MM.1S (cell line): Measurements from ENCODE around the gene DYNC2H1.

Experiments
- DNase-seq: peaks from one replicate; pipeline ENCODE4 v3.0.0-alpha.2; 2015
- H2AFZ ChIP-seq: fragments of 300-600 bp; sonication (generic); 2 replicates; pipeline ENCODE4 v1.6.0; 2016; ENCODE audit warnings: antibody characterized with exemption, low read length
- H3F3A ChIP-seq: fragments of 300-600 bp; sonication (generic); 2 replicates; pipeline ENCODE4 v1.6.1; 2016; ENCODE audit warnings: mild to moderate bottlenecking, antibody characterized with exemption, low read length, moderate library complexity, mixed read lengths; ENCODE audit not compliant: insufficient read depth
- H3K27ac ChIP-seq: fragments of 300-600 bp; sonication (generic); 2 replicates; pipeline ENCODE4 v1.5.1; 2016; ENCODE audit warnings: mild to moderate bottlenecking, low read length
- H3K27me3 ChIP-seq: fragments of 300-600 bp; sonication (generic); replicated peaks from 2 replicates; pipeline ENCODE4 v1.6.0; 2016; ENCODE audit warnings: low read length; ENCODE audit not compliant: insufficient read depth
- H3K36me3 ChIP-seq: fragments of 300-600 bp; sonication (generic); replicated peaks from 2 replicates; pipeline ENCODE4 v1.6.1; 2016; ENCODE audit warnings: mild to moderate bottlenecking, low read length, mixed read lengths; ENCODE audit not compliant: insufficient read depth
- H3K4me1 ChIP-seq: fragments of 300-600 bp; sonication (generic); 2 replicates; pipeline ENCODE4 v1.6.1; 2016; ENCODE audit warnings: low read length, mixed read lengths
- H3K4me2 ChIP-seq: fragments of 300-600 bp; sonication (generic); 2 replicates; pipeline ENCODE4 v1.6.0; 2016; ENCODE audit warnings: low read depth, low read length
- H3K4me3 ChIP-seq: fragments of 300-600 bp; sonication (generic); 2 replicates; pipeline ENCODE4 v1.5.1; 2016; ENCODE audit warnings: low read length, mixed read lengths
- H3K79me2 ChIP-seq: fragments of 300-600 bp; sonication (generic); 2 replicates; pipeline ENCODE4 v1.6.1; 2016; ENCODE audit warnings: mixed run types, low read length, mixed read lengths
- H3K9ac ChIP-seq: fragments of 300-600 bp; sonication (generic); 2 replicates; pipeline ENCODE4 v1.6.1; 2016; ENCODE audit warnings: low read length, mixed read lengths
- H3K9me2 ChIP-seq: fragments of 300-600 bp; sonication (generic); replicated peaks from 2 replicates; pipeline ENCODE4 v1.6.1; 2016; ENCODE audit warnings: mild to moderate bottlenecking, low read length, mixed read lengths; ENCODE audit not compliant: insufficient read depth
- H3K9me3 ChIP-seq: fragments of 300-600 bp; sonication (generic); replicated peaks from 2 replicates; pipeline ENCODE4 v1.6.1; 2016; ENCODE audit warnings: mild to moderate bottlenecking, low read length, mixed read lengths; ENCODE audit not compliant: insufficient read depth
- H4K20me1 ChIP-seq: fragments of 300-600 bp; sonication (generic); 2 replicates; pipeline ENCODE4 v1.6.1; 2016; ENCODE audit warnings: mild to moderate bottlenecking, low read length, moderate library complexity, mixed read lengths; ENCODE audit not compliant: insufficient read depth
- EZH2 ChIP-seq: fragments of 300-600 bp; sonication (generic); optimal IDR thresholded peaks from 2 replicates; pipeline ENCODE3; 2017; ENCODE audit warnings: low read depth, mild to moderate bottlenecking, antibody characterized with exemption, low read length, mixed read lengths
- EZH2phosphoT487 ChIP-seq: fragments of 300-600 bp; sonication (generic); IDR thresholded peaks from 2 replicates; pipeline ENCODE4 v1.6.1; 2018; ENCODE audit warnings: antibody characterized with exemption, low read length
- TF ChIP-seq, protein P1 (sequence below): fragments of 300-600 bp; sonication (generic); IDR thresholded peaks from 2 replicates; pipeline ENCODE4 v1.5.1; 2016; ENCODE audit warnings: antibody characterized with exemption, low read length, mixed read lengths

The DYNC2H1 gene

GRCh38 chr11:103215812-103216211, 106.6 kb downstream of the DYNC2H1 start:
- no peaks in the 10 kb centered on the region for H3F3A ChIP-seq

DNA sequence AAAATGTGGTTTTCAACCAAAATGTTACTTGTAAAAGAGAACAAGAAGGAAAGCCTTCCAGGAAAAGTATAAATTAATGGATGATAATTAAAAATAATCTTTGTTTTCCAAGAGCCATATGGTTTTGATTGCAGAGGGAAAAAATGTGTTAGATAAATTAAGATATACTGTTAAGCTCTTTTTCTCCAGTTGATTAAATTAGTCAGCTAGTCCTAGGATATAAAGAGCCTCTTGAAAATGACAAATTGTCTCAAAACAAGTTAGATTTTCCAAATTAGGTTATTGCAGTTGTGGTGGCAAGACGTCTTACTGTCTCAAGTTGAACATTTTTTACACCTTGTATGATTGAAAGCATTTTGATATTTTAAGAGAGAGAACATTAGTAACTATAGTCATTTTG, 110.9 kb downstream of the DYNC2H1 start:
- H3F3A ChIP-seq: no peaks in the 10 kb centered on the region
- no peak overlapping the region for H3K4me2 ChIP-seq
- H4K20me1 ChIP-seq: no peaks in the 10 kb centered on the region
- H3K27me3 ChIP-seq: no peaks in the 10 kb centered on the region
- no peak overlapping the region for H3K4me3 ChIP-seq
- no peaks in the 10 kb centered on the region for H3K9me2 ChIP-seq
- H2AFZ ChIP-seq: no peak overlapping the region
- H3K27ac ChIP-seq: no peak overlapping the region
- H3K9ac ChIP-seq: no peak overlapping the region
- H3K36me3 ChIP-seq: no peaks in the 10 kb centered on the region
- TF ChIP-seq EZH2 (no peak), EZH2phosphoT487 (no peak)
- TF ChIP-seq, protein P1, sequence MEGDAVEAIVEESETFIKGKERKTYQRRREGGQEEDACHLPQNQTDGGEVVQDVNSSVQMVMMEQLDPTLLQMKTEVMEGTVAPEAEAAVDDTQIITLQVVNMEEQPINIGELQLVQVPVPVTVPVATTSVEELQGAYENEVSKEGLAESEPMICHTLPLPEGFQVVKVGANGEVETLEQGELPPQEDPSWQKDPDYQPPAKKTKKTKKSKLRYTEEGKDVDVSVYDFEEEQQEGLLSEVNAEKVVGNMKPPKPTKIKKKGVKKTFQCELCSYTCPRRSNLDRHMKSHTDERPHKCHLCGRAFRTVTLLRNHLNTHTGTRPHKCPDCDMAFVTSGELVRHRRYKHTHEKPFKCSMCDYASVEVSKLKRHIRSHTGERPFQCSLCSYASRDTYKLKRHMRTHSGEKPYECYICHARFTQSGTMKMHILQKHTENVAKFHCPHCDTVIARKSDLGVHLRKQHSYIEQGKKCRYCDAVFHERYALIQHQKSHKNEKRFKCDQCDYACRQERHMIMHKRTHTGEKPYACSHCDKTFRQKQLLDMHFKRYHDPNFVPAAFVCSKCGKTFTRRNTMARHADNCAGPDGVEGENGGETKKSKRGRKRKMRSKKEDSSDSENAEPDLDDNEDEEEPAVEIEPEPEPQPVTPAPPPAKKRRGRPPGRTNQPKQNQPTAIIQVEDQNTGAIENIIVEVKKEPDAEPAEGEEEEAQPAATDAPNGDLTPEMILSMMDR: no peak
- H3K79me2 ChIP-seq: no peaks in the 10 kb centered on the region
- H3K9me3 ChIP-seq: no peaks in the 10 kb centered on the region
- no peaks in the 10 kb centered on the region for H3K4me1 ChIP-seq
- DNase-seq: no peak

More at GRCh38 chr11:103215812-103216211, 106.6 kb downstream of the DYNC2H1 start:
- H3K9me3 ChIP-seq: no peaks in the 10 kb centered on the region
- no peaks in the 10 kb centered on the region for H3K27me3 ChIP-seq
- no peak overlapping the region for H2AFZ ChIP-seq
- H3K9ac ChIP-seq: no peak overlapping the region
- TF ChIP-seq, protein P1: no peak
- no peak for TF ChIP-seq EZH2
- TF ChIP-seq EZH2phosphoT487: no peak
- no peaks in the 10 kb centered on the region for H3K4me1 ChIP-seq
- no peaks in the 10 kb centered on the region for H3K9me2 ChIP-seq
- no peak overlapping the region for H3K4me2 ChIP-seq
- H3K79me2 ChIP-seq: no peaks in the 10 kb centered on the region
- no peak overlapping the region for H3K27ac ChIP-seq
- no peak for DNase-seq
- H3K4me3 ChIP-seq: no peak overlapping the region
- no peaks in the 10 kb centered on the region for H4K20me1 ChIP-seq
- H3K36me3 ChIP-seq: no peaks in the 10 kb centered on the region

DNA sequence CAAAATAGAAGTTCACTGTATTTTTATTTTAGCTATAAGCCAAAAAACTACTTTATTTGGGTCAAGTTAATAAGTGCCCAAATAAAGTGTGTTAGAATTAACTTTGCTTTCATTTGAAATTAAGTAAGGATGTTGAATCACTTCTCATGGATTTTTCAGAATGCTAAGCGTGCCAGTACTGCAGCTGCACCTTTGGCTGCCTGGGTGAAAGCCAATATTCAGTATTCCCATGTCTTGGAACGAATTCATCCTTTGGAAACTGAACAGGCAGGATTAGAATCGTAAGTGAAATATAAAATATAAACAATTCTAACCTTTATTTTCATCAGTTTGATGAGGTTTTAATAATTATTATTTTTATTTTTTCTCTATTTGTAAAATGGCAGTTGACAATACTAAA, 113.6 kb downstream of the DYNC2H1 start:
- H3K4me3 ChIP-seq: no peak overlapping the region
- no peak overlapping the region for H3K27ac ChIP-seq
- H3K27me3 ChIP-seq: no peaks in the 10 kb centered on the region
- no peaks in the 10 kb centered on the region for H3K9me2 ChIP-seq
- H4K20me1 ChIP-seq: no peaks in the 10 kb centered on the region
- no peak overlapping the region for H3K4me2 ChIP-seq
- no peaks in the 10 kb centered on the region for H3K79me2 ChIP-seq
- no peaks in the 10 kb centered on the region for H3K9me3 ChIP-seq
- H2AFZ ChIP-seq: no peak overlapping the region
- H3K9ac ChIP-seq: no peak overlapping the region
- no peak for DNase-seq
- H3K36me3 ChIP-seq: no peaks in the 10 kb centered on the region
- TF ChIP-seq, protein P1: no peak
- TF ChIP-seq EZH2 (no peak), EZH2phosphoT487 (no peak)
- H3K4me1 ChIP-seq: no peaks in the 10 kb centered on the region
- no peaks in the 10 kb centered on the region for H3F3A ChIP-seq

DNA sequence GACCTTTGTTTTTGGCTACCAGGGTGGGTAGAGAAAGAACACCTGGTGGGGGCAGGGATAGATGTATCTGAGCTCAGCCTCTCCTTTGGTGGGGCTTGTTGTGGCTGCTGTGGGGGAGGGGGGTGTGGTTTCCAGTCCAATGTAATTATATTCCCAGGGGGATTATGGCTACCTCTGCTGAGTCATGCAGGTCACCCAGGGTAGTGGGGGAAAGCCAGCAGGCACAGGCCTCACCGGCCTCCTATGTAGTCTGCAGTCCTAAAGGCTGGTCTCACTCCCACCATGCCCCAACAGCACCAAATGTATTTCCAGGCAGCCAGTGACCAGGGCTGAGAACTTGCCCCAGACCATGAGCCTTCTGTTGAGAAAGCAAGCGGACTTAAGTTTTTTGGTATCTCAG, 119.6 kb downstream of the DYNC2H1 start:
- H3K9me2 ChIP-seq: no peaks in the 10 kb centered on the region
- H4K20me1 ChIP-seq: no peaks in the 10 kb centered on the region
- H2AFZ ChIP-seq: no peak overlapping the region
- DNase-seq: no peak
- TF ChIP-seq, protein P1: no peak
- TF ChIP-seq EZH2phosphoT487: no peak
- no peaks in the 10 kb centered on the region for H3K27me3 ChIP-seq
- H3K36me3 ChIP-seq: no peaks in the 10 kb centered on the region
- no peaks in the 10 kb centered on the region for H3K9me3 ChIP-seq
- H3K9ac ChIP-seq: no peak overlapping the region
- H3K27ac ChIP-seq: no peak overlapping the region
- H3K4me2 ChIP-seq: no peak overlapping the region
- no peaks in the 10 kb centered on the region for H3K79me2 ChIP-seq
- H3K4me3 ChIP-seq: no peak overlapping the region
- H3K4me1 ChIP-seq: no peaks in the 10 kb centered on the region
- no peaks in the 10 kb centered on the region for H3F3A ChIP-seq
